HUES48 (cell line): ENCODE results near the gene ZMYND8.
"Not testable (repeated sequence)": the region's sequence is repeated elsewhere in the genome, so short reads cannot be mapped to it uniquely, and the experiment has no call there.

Experiments
- H3K27ac ChIP-seq: one replicate; pipeline ENCODE4 v1.7.0; 2013; ENCODE audit warnings: low read depth, low read length, inconsistent platforms
- H3K27me3 ChIP-seq: 2 replicates; pipeline ENCODE4 v1.6.1; 2013; ENCODE audit warnings: mild to moderate bottlenecking, low read length; ENCODE audit not compliant: control insufficient read depth, insufficient read depth
- H3K36me3 ChIP-seq: 2 replicates; pipeline ENCODE4 v1.6.1; 2013; ENCODE audit warnings: low read length; ENCODE audit not compliant: control insufficient read depth, insufficient read depth
- H3K4me1 ChIP-seq: 2 replicates; pipeline ENCODE4 v1.6.1; 2013; ENCODE audit warnings: mild to moderate bottlenecking, low read length; ENCODE audit not compliant: control insufficient read depth, insufficient read depth
- H3K4me3 ChIP-seq: 2 replicates; pipeline ENCODE4 v1.5.1; 2013; ENCODE audit warnings: mild to moderate bottlenecking, low read depth, low read length
- H3K9ac ChIP-seq: 2 replicates; pipeline ENCODE4 v1.6.1; 2013; ENCODE audit warnings: mild to moderate bottlenecking, low read depth, low read length, moderate library complexity
- H3K9me3 ChIP-seq: 2 replicates; pipeline ENCODE4 v1.6.1; 2013; ENCODE audit warnings: low read length; ENCODE audit not compliant: control insufficient read depth, insufficient read depth

Gene ZMYND8

GRCh38 chr20:47267621-47268020 lies 88.9 kb downstream of the ZMYND8 start:
- H3K27ac ChIP-seq = no peak overlapping the region
- no peaks in the 10 kb centered on the region for H3K9me3 ChIP-seq
- H3K4me1 ChIP-seq = no peaks in the 10 kb centered on the region
- H3K4me3 ChIP-seq = no peak overlapping the region
- no peaks in the 10 kb centered on the region for H3K27me3 ChIP-seq
- peaks cover 76% of the 10 kb centered on the region for H3K36me3 ChIP-seq
- no peak overlapping the region for H3K9ac ChIP-seq

- H3K9me3 ChIP-seq = no peaks in the 10 kb centered on the region
- H3K36me3 ChIP-seq = peaks cover 77% of the 10 kb centered on the region
- no peak overlapping the region for H3K4me3 ChIP-seq
- no peak overlapping the region for H3K9ac ChIP-seq
- no peak overlapping the region for H3K27ac ChIP-seq
- no peaks in the 10 kb centered on the region for H3K27me3 ChIP-seq
- no peaks in the 10 kb centered on the region for H3K4me1 ChIP-seq
Measured at GRCh38 chr20:47266847-47267515, 89.5 kb downstream of the ZMYND8 start.

- Histone ChIP-seq H3K4me1 (no peaks in the 10 kb centered on the region), H3K36me3 (peaks cover 80% of the 10 kb centered on the region), H3K27ac (no peak overlapping the region)
Measured at GRCh38 chr20:47265984-47266383, 90.5 kb downstream of the ZMYND8 start.

GRCh38 chr20:47265214-47265613 lies 91.3 kb downstream of the ZMYND8 start:
- Histone ChIP-seq H3K27ac (no peak overlapping the region), H3K9ac (no peak overlapping the region), H3K9me3 (no peaks in the 10 kb centered on the region), H3K36me3 (peaks cover 86% of the 10 kb centered on the region), H3K4me1 (no peaks in the 10 kb centered on the region), H3K27me3 (no peaks in the 10 kb centered on the region), H3K4me3 (no peak overlapping the region)

More at GRCh38 chr20:47265984-47266383, 90.5 kb downstream of the ZMYND8 start:
- Histone ChIP-seq H3K9ac (no peak overlapping the region), H3K4me3 (no peak overlapping the region), H3K27me3 (no peaks in the 10 kb centered on the region), H3K9me3 (no peaks in the 10 kb centered on the region)

GRCh38 chr20:47264137-47264769 lies 92.2 kb downstream of the ZMYND8 start:
- H3K36me3 ChIP-seq = peaks cover 87% of the 10 kb centered on the region
- H3K9me3 ChIP-seq, H3K4me3 ChIP-seq, H3K4me1 ChIP-seq, H3K27me3 ChIP-seq, H3K9ac ChIP-seq, H3K27ac ChIP-seq: not testable (repeated sequence)

GRCh38 chr20:47263465-47264084 lies 92.9 kb downstream of the ZMYND8 start:
- no peaks in the 10 kb centered on the region for H3K27me3 ChIP-seq
- H3K9me3 ChIP-seq = no peaks in the 10 kb centered on the region
- no peaks in the 10 kb centered on the region for H3K4me1 ChIP-seq
- no peak overlapping the region for H3K4me3 ChIP-seq
- no peak overlapping the region for H3K27ac ChIP-seq
- H3K9ac ChIP-seq = no peak overlapping the region
- H3K36me3 ChIP-seq = peaks cover 91% of the 10 kb centered on the region

GRCh38 chr20:47263080-47263464 lies 93.4 kb downstream of the ZMYND8 start:
- peaks cover 96% of the 10 kb centered on the region for H3K36me3 ChIP-seq
- H3K4me3 ChIP-seq = no peak overlapping the region
- H3K4me1 ChIP-seq = no peaks in the 10 kb centered on the region
- no peak overlapping the region for H3K27ac ChIP-seq
- no peak overlapping the region for H3K9ac ChIP-seq
- no peaks in the 10 kb centered on the region for H3K9me3 ChIP-seq
- H3K27me3 ChIP-seq = no peaks in the 10 kb centered on the region

GRCh38 chr20:47262365-47263013 lies 94.0 kb downstream of the ZMYND8 start:
- H3K9ac ChIP-seq = no peak overlapping the region
- peaks cover 96% of the 10 kb centered on the region for H3K36me3 ChIP-seq
- H3K4me3 ChIP-seq = no peak overlapping the region
- H3K27ac ChIP-seq = no peak overlapping the region
- no peaks in the 10 kb centered on the region for H3K4me1 ChIP-seq
- no peaks in the 10 kb centered on the region for H3K9me3 ChIP-seq
- H3K27me3 ChIP-seq = no peaks in the 10 kb centered on the region

GRCh38 chr20:47262008-47262364 lies 94.5 kb downstream of the ZMYND8 start:
- Histone ChIP-seq H3K9ac (no peak overlapping the region), H3K27ac (no peak overlapping the region)

GRCh38 chr20:47261161-47261774 lies 95.2 kb downstream of the ZMYND8 start:
- peaks cover 95% of the 10 kb centered on the region for H3K36me3 ChIP-seq
- H3K27me3 ChIP-seq, H3K4me3 ChIP-seq, H3K9me3 ChIP-seq, H3K4me1 ChIP-seq, H3K9ac ChIP-seq, H3K27ac ChIP-seq: not testable (repeated sequence)

More at GRCh38 chr20:47262008-47262364, 94.5 kb downstream of the ZMYND8 start:
- H3K4me1 ChIP-seq = no peaks in the 10 kb centered on the region
- no peaks in the 10 kb centered on the region for H3K9me3 ChIP-seq
- no peaks in the 10 kb centered on the region for H3K27me3 ChIP-seq
- H3K36me3 ChIP-seq = peaks cover 96% of the 10 kb centered on the region
- H3K4me3 ChIP-seq = no peak overlapping the region
